ENCODE results near the gene TDRKH.
"Not testable (repeated sequence)": the region's sequence is repeated elsewhere in the genome, so short reads cannot be mapped to it uniquely, and the experiment has no call there.

TDRKH gene

DNA sequence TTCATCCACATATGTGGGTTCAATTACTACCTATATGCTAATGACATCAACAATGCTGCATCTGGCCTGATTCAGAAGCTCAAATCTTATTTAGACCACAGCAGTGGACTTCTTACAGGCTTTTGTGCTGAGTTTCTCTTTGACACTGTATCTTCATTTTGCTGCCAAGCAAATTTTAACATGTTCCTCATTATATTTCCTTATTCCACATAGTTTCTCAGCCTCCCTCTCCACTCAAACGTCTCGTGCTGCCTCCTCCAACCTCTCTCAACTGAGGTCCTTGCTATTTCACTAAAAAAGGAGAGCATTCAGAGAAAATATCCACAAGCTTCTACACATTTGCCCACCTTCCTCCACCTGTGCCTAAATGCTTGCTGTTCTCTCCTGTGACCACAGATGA is 6.5 kb downstream of the TDRKH start:
- H3K27me3 ChIP-seq (ENCODE audit: insufficient read depth, low read length, poor library complexity) = no peaks in the 10 kb centered on the region
- DNase-seq (no peak), ATAC-seq (ENCODE audit: insufficient read depth, low read depth) (no peak)
- H3K36me3 ChIP-seq (ENCODE audit: insufficient read depth, low read length) = peaks cover 30% of the 10 kb centered on the region
- H3K9me3 ChIP-seq (ENCODE audit: insufficient read depth, low read length, severe bottlenecking) = no peaks in the 10 kb centered on the region
- H3K4me2 ChIP-seq (ENCODE audit: insufficient read depth, low read length) = no peak overlapping the region
- no peak for TF ChIP-seq EZH2 (IDR thresholded peaks at IDR 0.05; ENCODE audit: borderline replicate concordance, low read depth, low read length, severe bottlenecking)
- TF ChIP-seq, protein P1, sequence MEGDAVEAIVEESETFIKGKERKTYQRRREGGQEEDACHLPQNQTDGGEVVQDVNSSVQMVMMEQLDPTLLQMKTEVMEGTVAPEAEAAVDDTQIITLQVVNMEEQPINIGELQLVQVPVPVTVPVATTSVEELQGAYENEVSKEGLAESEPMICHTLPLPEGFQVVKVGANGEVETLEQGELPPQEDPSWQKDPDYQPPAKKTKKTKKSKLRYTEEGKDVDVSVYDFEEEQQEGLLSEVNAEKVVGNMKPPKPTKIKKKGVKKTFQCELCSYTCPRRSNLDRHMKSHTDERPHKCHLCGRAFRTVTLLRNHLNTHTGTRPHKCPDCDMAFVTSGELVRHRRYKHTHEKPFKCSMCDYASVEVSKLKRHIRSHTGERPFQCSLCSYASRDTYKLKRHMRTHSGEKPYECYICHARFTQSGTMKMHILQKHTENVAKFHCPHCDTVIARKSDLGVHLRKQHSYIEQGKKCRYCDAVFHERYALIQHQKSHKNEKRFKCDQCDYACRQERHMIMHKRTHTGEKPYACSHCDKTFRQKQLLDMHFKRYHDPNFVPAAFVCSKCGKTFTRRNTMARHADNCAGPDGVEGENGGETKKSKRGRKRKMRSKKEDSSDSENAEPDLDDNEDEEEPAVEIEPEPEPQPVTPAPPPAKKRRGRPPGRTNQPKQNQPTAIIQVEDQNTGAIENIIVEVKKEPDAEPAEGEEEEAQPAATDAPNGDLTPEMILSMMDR (IDR thresholded peaks at IDR 0.05; ENCODE audit: borderline replicate concordance, extremely low read depth, low read length, poor library complexity, severe bottlenecking) = no peak
- H3K27ac ChIP-seq (ENCODE audit: low read length) = no peak overlapping the region
- no peak overlapping the region for H3K4me3 ChIP-seq (ENCODE audit: low read depth in 1 of 2, low read length in 2 of 2)
- peaks cover 3% of the 10 kb centered on the region for H3K4me1 ChIP-seq (ENCODE audit: insufficient read depth, low read length)
- peaks cover 5% of the 10 kb centered on the region for H3K79me2 ChIP-seq (ENCODE audit: insufficient read depth, low read length)
- H3K9ac ChIP-seq (ENCODE audit: low read depth, low read length) = no peak overlapping the region
- no peak overlapping the region for H2AFZ ChIP-seq (ENCODE audit: low read depth, low read length)
- no peaks in the 10 kb centered on the region for H4K20me1 ChIP-seq (ENCODE audit: insufficient read depth, low read length)

GRCh38 chr1:151782741-151783140 is 7.6 kb downstream of the TDRKH start:
- H3K27me3 ChIP-seq (ENCODE audit: insufficient read depth, low read length, poor library complexity) = no peaks in the 10 kb centered on the region
- H3K9me3 ChIP-seq (ENCODE audit: insufficient read depth, low read length, severe bottlenecking) = no peaks in the 10 kb centered on the region
- H3K36me3 ChIP-seq (ENCODE audit: insufficient read depth, low read length) = peaks cover 38% of the 10 kb centered on the region
- H4K20me1 ChIP-seq (ENCODE audit: insufficient read depth, low read length) = no peaks in the 10 kb centered on the region
- no peak overlapping the region for H3K9ac ChIP-seq (ENCODE audit: low read depth, low read length)
- no peak overlapping the region for H3K4me3 ChIP-seq (ENCODE audit: low read depth in 1 of 2, low read length in 2 of 2)
- no peak overlapping the region for H2AFZ ChIP-seq (ENCODE audit: low read depth, low read length)
- DNase-seq = no peak
- no peak overlapping the region for H3K27ac ChIP-seq (ENCODE audit: low read length)
- peaks cover 2% of the 10 kb centered on the region for H3K79me2 ChIP-seq (ENCODE audit: insufficient read depth, low read length)
- TF ChIP-seq, protein P1 (IDR thresholded peaks at IDR 0.05; ENCODE audit: borderline replicate concordance, extremely low read depth, low read length, poor library complexity, severe bottlenecking) = no peak
- no peak for TF ChIP-seq EZH2 (IDR thresholded peaks at IDR 0.05; ENCODE audit: borderline replicate concordance, low read depth, low read length, severe bottlenecking)
- H3K4me1 ChIP-seq (ENCODE audit: insufficient read depth, low read length) = no peaks in the 10 kb centered on the region
- H3K4me2 ChIP-seq (ENCODE audit: insufficient read depth, low read length) = no peak overlapping the region
- ATAC-seq (ENCODE audit: insufficient read depth, low read depth) = no peak

DNA sequence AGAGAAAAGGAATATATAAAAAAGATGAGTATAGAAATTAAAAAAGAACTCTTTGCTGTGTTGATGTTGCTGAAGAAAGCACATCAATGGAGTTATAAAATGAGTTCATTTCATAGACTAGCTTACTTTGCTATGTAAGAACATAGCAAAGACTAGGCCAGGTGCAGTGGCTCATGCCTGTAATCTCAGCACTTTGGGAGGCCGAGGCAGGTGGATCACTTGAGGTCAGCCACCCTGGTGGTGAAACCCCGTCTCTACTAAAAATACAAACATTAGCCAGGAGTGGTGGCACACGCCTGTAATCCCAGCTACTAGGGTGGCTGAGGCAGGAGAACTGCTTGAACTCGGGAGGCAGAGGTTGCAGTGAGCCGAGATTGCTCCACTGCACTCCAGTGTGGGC is 8.3 kb downstream of the TDRKH start:
- H3K27me3 ChIP-seq (ENCODE audit: insufficient read depth, low read length, poor library complexity); H3K4me3 ChIP-seq (ENCODE audit: low read depth in 1 of 2, low read length in 2 of 2); H4K20me1 ChIP-seq (ENCODE audit: insufficient read depth, low read length); DNase-seq; ATAC-seq (ENCODE audit: insufficient read depth, low read depth); H3K4me2 ChIP-seq (ENCODE audit: insufficient read depth, low read length); H3K4me1 ChIP-seq (ENCODE audit: insufficient read depth, low read length); H3K79me2 ChIP-seq (ENCODE audit: insufficient read depth, low read length); H2AFZ ChIP-seq (ENCODE audit: low read depth, low read length); H3K27ac ChIP-seq (ENCODE audit: low read length); H3K9me3 ChIP-seq (ENCODE audit: insufficient read depth, low read length, severe bottlenecking); H3K9ac ChIP-seq (ENCODE audit: low read depth, low read length): not testable (repeated sequence)
- H3K36me3 ChIP-seq (ENCODE audit: insufficient read depth, low read length) = peaks cover 42% of the 10 kb centered on the region

GRCh38 chr1:151780736-151781135 is 9.6 kb downstream of the TDRKH start:
- not testable (repeated sequence) for H3K79me2 ChIP-seq (ENCODE audit: insufficient read depth, low read length); H2AFZ ChIP-seq (ENCODE audit: low read depth, low read length); ATAC-seq (ENCODE audit: insufficient read depth, low read depth); H3K9ac ChIP-seq (ENCODE audit: low read depth, low read length); H3K4me2 ChIP-seq (ENCODE audit: insufficient read depth, low read length); H3K9me3 ChIP-seq (ENCODE audit: insufficient read depth, low read length, severe bottlenecking); H3K27ac ChIP-seq (ENCODE audit: low read length); H3K4me1 ChIP-seq (ENCODE audit: insufficient read depth, low read length); H4K20me1 ChIP-seq (ENCODE audit: insufficient read depth, low read length); DNase-seq; H3K27me3 ChIP-seq (ENCODE audit: insufficient read depth, low read length, poor library complexity); H3K4me3 ChIP-seq (ENCODE audit: low read depth in 1 of 2, low read length in 2 of 2)
- peaks cover 55% of the 10 kb centered on the region for H3K36me3 ChIP-seq (ENCODE audit: insufficient read depth, low read length)

All from DND-41 (cell line).